Stimulated activated naive CD8-positive, alpha-beta T cell treated with anti-CD3 and anti-CD28 coated beads, Interleukin-15, Interleukin-2, amounts not matched to agents 100 ng/mL and 50 ng/mL, for 24 hours (primary cell): ENCODE results near the gene DPEP1.

Experiments
- H3K27ac Mint-ChIP-seq: one replicate; pipeline ENCODE4 v1.8.0; 2021; ENCODE audit warnings: mild to moderate bottlenecking, mixed read lengths
- H3K27me3 Mint-ChIP-seq: one replicate; pipeline ENCODE4 v1.8.0; 2021; ENCODE audit warnings: mixed read lengths
- H3K36me3 Mint-ChIP-seq: one replicate; pipeline ENCODE4 v1.8.0; 2021; ENCODE audit warnings: low read depth, mixed read lengths
- H3K4me1 Mint-ChIP-seq: one replicate; pipeline ENCODE4 v1.8.0; 2021; ENCODE audit warnings: low read depth, mixed read lengths
- H3K4me3 Mint-ChIP-seq: one replicate; pipeline ENCODE4 v1.8.0; 2021; ENCODE audit warnings: mild to moderate bottlenecking, mixed read lengths
- H3K9me3 Mint-ChIP-seq: one replicate; pipeline ENCODE4 v1.8.0; 2021; ENCODE audit warnings: mixed read lengths

DPEP1 gene

DNA sequence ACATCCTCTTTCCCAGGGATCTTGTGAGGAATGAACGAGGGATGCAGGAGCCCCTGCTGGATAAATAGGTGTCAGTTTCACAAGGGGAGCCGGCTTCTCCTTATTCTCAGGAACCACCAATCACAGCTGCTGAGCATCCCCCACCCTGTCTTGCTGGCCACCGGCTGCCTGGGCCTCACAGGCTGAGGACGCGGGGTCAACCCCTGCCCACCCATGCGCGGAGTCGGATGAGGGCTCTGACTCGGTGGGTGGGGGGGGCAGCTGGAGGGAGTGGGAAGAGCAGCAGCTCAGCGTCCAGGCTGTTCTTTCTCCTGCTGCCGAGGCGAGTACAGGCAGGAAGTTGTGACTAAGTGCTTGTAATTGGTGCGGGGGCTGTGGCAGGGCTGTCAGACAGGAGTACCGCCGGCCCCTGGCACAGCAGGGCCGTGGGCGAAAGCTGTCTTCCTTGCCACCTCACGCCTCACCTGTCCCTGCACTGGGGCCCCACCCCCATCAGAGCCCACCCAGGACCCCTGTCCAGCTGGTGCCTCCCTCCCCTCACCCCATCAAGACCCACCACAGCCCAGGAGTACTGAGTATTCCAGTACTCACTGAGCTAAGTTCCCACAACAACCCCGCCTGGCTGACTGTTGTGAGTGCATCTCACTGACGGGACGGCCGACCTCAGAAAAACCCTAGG is 11.0 kb upstream of the DPEP1 start:
- H3K27ac Mint-ChIP-seq: no peak overlapping the region
- peaks cover 13% of the 10 kb centered on the region for H3K4me1 Mint-ChIP-seq
- no peaks in the 10 kb centered on the region for H3K27me3 Mint-ChIP-seq
- no peak overlapping the region for H3K4me3 Mint-ChIP-seq
- no peaks in the 10 kb centered on the region for H3K36me3 Mint-ChIP-seq
- no peaks in the 10 kb centered on the region for H3K9me3 Mint-ChIP-seq

DNA sequence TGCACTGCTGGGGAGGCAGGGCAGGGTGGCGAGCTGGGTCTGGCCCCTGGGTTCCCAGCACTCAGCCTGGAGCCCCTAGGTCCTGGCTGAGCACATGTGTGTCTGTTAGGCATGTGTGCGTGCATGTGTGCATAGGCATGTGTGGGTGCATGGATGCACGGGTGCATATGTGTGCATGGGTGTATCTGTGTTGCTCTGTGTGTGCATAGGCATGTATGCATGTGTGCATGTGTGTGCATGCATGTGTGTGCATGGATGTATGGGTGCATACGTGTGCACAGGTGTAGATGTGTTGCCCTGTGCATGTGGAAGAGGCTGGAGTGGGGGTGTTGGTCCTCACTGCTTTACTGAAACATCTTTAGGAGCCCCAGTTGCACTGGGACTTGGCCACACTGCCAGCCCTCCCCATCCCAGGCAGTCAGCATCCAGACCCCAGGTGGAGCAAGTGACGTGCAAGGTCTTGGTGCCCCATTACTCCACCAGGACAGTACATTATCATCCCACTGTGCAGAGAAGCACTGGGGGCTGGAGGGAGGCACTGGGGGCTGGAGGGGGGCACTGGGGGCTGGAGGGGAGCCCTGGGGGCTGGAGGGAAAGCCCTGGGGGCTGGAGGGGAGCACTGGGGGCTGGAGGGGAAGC is 10.4 kb upstream of the DPEP1 start:
- Mint-ChIP-seq H3K36me3 (no peaks in the 10 kb centered on the region), H3K27ac (no peak overlapping the region), H3K9me3 (no peaks in the 10 kb centered on the region), H3K4me1 (peaks cover 13% of the 10 kb centered on the region), H3K4me3 (no peak overlapping the region), H3K27me3 (no peaks in the 10 kb centered on the region)

DNA sequence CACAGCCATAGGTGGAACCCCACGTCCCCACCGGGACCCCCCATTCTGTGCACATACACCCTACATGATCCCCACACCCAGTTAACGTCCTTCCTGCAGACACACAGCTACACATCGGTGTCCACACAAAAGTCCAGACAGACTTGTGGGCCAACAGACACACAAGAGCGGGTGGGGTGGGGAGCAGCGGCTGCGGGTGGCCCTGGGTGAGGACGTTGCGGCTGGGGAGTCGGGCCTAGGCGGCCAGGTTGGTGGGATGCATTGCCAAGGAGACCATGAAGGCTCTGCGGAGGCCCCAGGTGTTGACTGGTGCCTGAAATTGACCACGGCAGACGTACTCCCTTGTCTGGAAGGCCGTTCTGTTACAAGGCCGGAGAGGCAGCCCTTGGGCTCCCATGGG is 8.7 kb upstream of the DPEP1 start:
- H3K27me3 Mint-ChIP-seq: no peaks in the 10 kb centered on the region

DNA sequence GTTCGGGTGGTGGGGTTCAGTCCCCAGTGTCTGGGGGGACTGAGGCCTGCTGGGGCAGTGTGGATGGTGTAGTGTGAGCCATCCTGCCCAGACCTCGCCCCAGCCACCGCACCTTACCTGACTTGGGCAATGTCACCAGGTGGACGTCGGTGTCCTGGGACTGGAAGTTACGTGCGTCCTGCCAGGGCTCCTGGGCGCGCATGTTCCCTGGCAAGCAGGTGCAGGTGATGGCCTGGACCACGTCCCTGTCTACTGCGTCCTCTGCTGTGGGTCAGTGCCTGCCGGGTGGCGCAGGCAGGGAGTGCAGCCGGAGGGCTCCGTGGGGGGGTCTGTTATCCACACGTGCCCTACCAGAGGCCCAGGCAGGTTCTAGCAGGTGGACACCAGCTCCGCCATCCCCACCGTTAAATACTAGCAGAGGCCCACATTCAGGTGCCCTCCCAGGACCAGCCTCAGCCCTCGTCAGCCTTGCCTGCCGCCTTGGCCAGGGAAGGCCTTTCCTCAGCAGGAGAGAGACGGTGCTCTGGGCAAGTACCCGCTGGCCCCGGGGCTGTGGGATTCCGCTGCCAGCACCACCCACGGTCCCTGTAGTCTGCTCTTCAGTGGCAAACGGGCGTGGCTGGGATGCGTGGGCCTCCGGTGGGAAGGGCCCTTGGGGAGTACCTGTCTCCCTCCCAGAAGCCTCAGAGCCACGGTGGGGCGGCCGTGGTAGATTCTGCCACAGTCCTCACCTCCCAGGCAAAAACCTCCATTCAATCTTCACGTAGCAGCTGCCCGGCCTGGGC is 8.1 kb upstream of the DPEP1 start:
- no peaks in the 10 kb centered on the region for H3K9me3 Mint-ChIP-seq
- no peak overlapping the region for H3K4me3 Mint-ChIP-seq
- H3K27ac Mint-ChIP-seq: no peak overlapping the region
- H3K27me3 Mint-ChIP-seq: no peaks in the 10 kb centered on the region
- H3K36me3 Mint-ChIP-seq: no peaks in the 10 kb centered on the region
- peaks cover 13% of the 10 kb centered on the region for H3K4me1 Mint-ChIP-seq

More for the DNA sequence above, 8.7 kb upstream of the DPEP1 start:
- Mint-ChIP-seq H3K9me3 (no peaks in the 10 kb centered on the region), H3K27ac (no peak overlapping the region), H3K4me3 (no peak overlapping the region), H3K36me3 (no peaks in the 10 kb centered on the region), H3K4me1 (peaks cover 13% of the 10 kb centered on the region)

DNA sequence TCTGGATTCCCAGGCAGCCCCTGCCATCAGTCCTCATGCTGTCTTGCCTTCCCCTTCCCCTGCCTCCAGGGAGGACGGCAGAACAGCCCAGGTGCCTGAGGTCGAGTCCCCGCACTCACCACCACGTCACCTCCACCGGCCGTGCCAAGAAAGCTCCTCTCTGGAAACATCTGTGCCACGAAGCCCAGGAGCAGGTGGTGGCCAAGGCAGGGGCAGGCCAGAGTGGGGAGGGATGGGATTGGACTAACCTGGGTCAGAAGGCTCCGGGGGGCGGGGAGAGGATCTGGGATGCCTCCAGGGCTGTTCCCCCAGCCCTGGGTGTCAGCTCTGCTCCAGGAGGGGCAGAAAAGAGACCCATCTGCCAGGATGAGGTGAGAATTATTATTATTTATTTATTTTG is 7.4 kb upstream of the DPEP1 start:
- no peak overlapping the region for H3K27ac Mint-ChIP-seq
- H3K4me1 Mint-ChIP-seq: peaks cover 13% of the 10 kb centered on the region
- no peak overlapping the region for H3K4me3 Mint-ChIP-seq
- H3K27me3 Mint-ChIP-seq: no peaks in the 10 kb centered on the region
- no peaks in the 10 kb centered on the region for H3K9me3 Mint-ChIP-seq
- no peaks in the 10 kb centered on the region for H3K36me3 Mint-ChIP-seq

DNA sequence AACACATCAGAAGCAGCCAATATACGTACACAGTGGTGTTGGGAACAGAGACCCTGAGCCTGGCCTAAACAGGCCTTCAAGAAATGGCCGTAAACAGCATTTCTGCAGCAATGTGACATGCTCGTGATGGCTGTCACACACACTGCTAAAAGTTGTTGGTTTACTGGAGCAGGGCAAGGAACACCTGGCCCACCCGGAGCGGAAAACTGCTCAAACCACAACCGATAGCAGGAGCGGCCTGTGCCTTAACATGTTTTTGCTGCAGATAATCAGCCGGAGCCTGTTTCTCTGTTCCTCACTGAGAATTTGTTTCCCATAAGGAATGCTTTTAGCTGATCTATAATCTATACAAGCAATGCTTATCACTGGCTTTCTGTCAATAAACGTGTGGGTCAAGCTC is 6.0 kb upstream of the DPEP1 start:
- Mint-ChIP-seq H3K4me3 (no peak overlapping the region), H3K27me3 (no peaks in the 10 kb centered on the region), H3K4me1 (peaks cover 7% of the 10 kb centered on the region), H3K36me3 (no peaks in the 10 kb centered on the region), H3K27ac (no peak overlapping the region), H3K9me3 (no peaks in the 10 kb centered on the region)

DNA sequence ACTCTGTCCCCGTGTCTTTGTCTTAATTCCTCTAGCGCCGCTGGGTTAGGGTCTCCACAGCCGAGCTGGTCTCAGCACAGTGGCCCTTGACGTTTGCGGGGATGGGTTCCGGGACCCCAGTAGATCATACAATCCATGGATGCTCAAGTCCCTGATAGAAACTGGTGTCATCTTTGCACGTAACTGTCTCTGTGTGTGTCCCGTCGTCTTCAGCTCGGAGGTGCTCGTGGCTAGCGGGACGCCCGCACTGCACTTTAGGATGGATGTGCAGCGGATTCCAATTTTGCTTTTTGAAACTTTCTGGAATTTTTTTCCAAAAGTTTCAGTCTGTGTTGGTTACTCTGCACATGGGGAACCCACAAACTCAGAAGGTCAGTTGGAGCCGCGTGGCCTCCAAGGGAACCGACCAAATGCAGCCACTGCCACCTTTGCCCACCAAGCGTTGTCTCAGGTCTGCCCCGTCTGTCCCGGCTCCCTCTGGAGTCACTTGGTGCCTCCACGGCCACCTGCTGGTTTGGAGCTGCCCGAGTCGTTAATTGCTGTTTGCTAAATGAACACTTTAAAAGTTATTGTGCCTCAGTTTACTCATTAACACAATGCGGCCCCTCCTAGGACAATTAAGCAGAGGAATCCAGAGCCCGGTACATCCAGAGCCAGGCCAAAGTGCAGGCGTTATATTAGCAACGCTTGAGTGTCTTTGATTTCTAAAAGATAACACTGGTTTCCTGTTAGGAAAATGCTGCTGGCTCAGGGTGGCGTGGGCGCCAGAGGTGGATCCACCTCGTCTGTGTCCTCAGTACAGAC is 5.3 kb upstream of the DPEP1 start:
- H3K36me3 Mint-ChIP-seq: no peaks in the 10 kb centered on the region
- H3K9me3 Mint-ChIP-seq: no peaks in the 10 kb centered on the region
- H3K4me1 Mint-ChIP-seq: peaks cover under 1% of the 10 kb centered on the region
- no peak overlapping the region for H3K4me3 Mint-ChIP-seq
- H3K27ac Mint-ChIP-seq: no peak overlapping the region
- H3K27me3 Mint-ChIP-seq: no peaks in the 10 kb centered on the region

DNA sequence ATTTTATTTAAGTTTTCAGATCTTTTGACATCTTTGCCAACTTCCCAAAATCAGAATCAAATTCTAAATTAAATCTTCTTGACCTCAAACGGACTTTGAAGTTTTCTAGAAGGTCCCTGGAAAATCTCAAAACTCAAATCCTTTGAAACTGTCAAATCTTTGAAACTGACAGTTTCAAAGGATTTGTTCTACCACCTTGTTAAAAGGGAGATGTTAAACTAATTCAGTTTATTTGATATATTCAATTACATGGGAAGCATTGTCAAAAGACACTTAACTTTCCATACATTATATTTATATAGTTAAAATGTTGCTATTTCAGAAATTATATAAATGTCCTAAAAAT is 3.4 kb upstream of the DPEP1 start:
- H3K4me3 Mint-ChIP-seq: no peak overlapping the region
- H3K27ac Mint-ChIP-seq: no peak overlapping the region
- no peaks in the 10 kb centered on the region for H3K27me3 Mint-ChIP-seq
- no peaks in the 10 kb centered on the region for H3K9me3 Mint-ChIP-seq
- no peaks in the 10 kb centered on the region for H3K4me1 Mint-ChIP-seq
- no peaks in the 10 kb centered on the region for H3K36me3 Mint-ChIP-seq

DNA sequence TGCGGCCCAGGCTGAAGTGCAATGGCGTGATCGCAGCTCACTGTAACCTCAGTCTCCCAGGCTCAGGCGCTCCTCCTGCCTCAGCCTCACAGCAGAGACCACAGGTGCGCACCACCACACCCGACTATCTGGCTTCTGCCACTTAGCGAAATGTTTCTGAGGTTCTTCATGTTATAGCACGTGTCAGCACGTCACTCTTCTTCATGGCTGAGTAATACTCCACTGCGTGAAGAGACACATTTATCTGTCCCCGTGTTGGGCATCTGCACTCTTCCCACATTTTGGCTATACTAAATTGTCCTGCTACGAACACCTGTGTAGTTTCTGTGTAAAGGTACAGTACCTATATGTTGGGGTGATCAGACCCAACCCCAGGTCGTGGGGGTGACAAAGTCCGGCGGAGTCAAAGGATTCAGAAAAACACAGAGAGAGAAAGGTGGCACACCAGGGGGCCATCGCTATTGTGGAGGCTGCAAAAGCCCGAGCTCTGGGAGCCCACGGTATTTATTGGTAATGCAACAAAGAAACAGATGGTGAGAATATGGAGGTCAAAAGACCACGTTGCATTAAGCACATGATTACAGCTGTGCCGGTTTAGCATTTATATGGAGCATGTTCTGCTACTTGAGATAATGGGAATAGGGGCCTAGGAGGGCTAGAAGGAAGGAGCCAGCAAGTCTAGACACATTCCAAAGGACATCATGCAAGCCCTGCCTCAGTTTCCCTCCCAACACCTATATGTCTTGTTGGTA is 851 bp upstream of the DPEP1 start:
- Mint-ChIP-seq H3K27me3 (no peaks in the 10 kb centered on the region), H3K9me3 (no peaks in the 10 kb centered on the region), H3K4me3 (no peak overlapping the region), H3K36me3 (no peaks in the 10 kb centered on the region), H3K27ac (no peak overlapping the region), H3K4me1 (peaks cover 13% of the 10 kb centered on the region)

DNA sequence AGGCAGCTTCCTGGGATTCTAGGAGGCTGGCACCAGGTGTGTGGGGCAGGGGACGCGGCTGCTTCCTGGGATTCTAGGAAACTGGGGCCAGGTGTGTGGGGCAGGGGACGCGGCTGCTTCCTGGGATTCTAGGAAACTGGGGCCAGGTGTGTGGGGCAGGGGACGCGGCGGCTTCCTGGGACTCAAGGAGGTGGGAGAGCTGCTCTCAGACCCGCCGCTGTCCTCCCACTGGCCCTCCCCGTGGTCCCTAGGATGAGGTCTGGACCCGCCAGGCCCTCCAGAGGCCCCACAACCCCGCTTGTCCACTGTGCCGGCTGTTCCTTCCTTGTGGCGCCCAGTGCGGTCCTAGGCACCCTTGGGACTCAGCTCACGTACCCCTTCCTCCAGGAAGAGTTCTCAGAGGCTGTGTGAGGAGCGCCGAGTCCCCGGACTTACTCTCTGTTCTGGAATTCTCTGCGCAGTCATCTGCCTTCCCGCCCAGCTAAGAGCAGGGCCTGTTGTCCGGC is 565 bp downstream of the DPEP1 start:
- Mint-ChIP-seq H3K27ac (no peak overlapping the region), H3K9me3 (no peaks in the 10 kb centered on the region), H3K36me3 (no peaks in the 10 kb centered on the region), H3K4me1 (peaks cover 13% of the 10 kb centered on the region), H3K27me3 (no peaks in the 10 kb centered on the region), H3K4me3 (no peak overlapping the region)

DNA sequence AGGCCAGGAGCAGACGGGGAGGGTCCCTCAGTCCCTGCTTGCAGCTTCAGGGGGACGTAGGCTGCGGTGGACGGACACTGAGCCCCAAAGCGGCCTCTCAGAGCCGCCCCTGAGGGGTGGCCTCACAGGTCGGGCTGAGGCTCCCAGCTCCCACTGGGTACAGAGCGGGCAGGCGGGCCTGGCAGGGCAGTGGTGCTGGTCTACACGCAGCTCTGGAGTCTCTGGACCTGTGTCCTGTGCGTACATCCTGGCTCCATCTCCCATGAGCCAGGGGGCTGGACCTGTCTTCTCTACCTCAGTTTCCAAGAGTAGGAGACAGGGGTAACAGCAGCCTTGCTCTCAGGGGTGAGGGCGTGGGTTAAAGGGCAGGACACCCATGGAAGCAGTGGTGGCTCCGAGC is 1.7 kb downstream of the DPEP1 start:
- Mint-ChIP-seq H3K4me3 (no peak overlapping the region), H3K27ac (no peak overlapping the region), H3K27me3 (no peaks in the 10 kb centered on the region), H3K9me3 (no peaks in the 10 kb centered on the region), H3K36me3 (no peaks in the 10 kb centered on the region), H3K4me1 (peaks cover 13% of the 10 kb centered on the region)

DNA sequence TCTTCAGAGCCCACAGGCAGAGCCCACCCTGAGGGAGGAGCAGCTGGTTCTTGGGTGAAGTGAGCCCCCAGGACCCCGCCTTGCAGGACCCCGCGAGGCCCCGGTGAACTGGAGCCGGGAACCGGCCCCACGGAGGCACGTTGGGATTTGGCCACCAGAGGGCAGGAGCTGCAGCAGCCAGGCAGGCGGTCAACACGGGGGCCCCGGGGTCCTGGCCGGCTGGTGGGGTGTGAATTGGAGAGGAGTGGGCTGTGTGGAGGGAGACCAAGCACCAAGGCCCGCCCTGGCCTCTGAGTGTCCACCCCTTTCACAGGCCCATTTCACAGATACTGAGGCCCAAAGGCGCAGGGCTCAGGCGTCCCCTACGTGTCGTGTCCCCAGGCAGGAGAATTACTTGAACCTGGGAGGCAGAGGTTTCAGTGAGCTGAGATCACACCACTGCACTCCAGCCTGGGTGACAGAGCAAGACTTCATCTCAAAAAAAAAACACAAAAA is 2.2 kb downstream of the DPEP1 start:
- Mint-ChIP-seq H3K9me3 (no peaks in the 10 kb centered on the region), H3K4me3 (no peak overlapping the region), H3K4me1 (peaks cover 13% of the 10 kb centered on the region), H3K27ac (no peak overlapping the region), H3K36me3 (no peaks in the 10 kb centered on the region), H3K27me3 (no peaks in the 10 kb centered on the region)

DNA sequence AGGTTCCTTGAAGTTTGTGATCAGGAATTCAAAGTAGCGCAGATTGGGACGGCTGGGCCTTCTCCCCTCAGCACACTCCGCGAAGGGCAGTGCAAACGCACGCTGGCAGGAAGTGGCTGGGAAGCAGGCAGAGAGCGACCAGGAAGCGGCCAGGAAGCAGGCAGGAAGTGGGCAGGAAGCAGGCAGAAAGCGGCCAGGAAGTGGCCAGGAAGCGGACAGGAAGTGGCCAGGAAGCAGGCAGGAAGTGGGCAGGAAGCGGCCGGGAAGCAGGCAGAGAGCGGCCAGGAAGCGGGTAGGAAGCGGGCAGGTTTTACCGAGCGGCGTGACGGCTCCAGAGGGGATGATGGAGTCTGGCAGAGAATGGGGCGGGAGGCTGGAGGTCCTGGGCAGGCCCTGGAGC is 3.2 kb downstream of the DPEP1 start:
- Mint-ChIP-seq H3K4me3 (peak overlapping the region; percentile 43), H3K4me1 (peaks cover 13% of the 10 kb centered on the region), H3K9me3 (no peaks in the 10 kb centered on the region), H3K27me3 (no peaks in the 10 kb centered on the region), H3K36me3 (no peaks in the 10 kb centered on the region), H3K27ac (peak overlapping the region; percentile 65)

DNA sequence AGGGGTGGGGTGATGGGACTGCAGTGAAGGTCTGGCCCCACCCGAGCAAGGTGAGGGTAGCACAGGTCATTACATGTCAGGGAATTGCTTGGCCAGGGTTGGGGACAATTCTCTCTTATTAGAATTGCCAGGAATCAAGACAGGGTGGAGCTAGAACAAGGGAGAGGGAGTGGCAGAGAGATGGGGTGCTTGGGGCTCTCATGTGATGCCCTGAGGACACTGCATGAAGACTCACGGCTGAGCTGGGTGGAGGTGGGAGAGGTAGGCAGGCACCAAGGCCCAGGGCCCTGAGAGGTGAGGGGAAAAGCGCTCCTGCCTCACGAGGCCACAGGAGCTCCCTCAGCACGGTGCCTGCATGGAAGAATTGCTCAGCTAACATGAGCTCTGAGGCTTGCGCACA is 3.6 kb downstream of the DPEP1 start:
- Mint-ChIP-seq H3K9me3 (no peaks in the 10 kb centered on the region), H3K36me3 (no peaks in the 10 kb centered on the region), H3K4me3 (peak overlapping the region; percentile 43), H3K27me3 (peaks cover under 1% of the 10 kb centered on the region), H3K4me1 (peaks cover 13% of the 10 kb centered on the region), H3K27ac (peak overlapping the region; percentile 65)
